GM21619 (cell line): ENCODE data around the gene TEK.

ENCODE experiments used
- ATAC-seq: cut with Tn5 transposase; IDR thresholded peaks from one replicate; pipeline ENCODE4 v1.9.1; 2021; ENCODE audit not compliant: unreplicated experiment

TEK gene

DNA sequence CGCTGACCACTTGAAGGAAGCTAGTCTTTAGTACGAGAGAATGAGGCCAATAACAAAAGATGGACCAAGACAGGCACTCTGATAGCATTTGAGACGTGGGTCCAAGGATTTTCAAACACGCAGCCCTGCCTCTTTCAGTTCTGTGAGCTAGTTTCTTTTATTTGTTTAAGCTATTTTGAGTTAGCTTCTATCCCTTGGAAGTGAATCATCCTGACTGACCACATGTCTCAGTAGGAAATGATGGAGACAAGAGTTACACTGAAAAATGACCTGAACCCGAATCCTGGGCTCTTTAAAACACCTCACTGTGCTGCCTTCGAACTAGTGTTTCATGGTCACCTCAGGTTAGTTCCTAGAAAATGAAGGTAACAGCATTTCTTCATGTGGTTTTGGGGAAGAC lies 9.9 kb downstream of the TEK start:
- ATAC-seq = no peak

DNA sequence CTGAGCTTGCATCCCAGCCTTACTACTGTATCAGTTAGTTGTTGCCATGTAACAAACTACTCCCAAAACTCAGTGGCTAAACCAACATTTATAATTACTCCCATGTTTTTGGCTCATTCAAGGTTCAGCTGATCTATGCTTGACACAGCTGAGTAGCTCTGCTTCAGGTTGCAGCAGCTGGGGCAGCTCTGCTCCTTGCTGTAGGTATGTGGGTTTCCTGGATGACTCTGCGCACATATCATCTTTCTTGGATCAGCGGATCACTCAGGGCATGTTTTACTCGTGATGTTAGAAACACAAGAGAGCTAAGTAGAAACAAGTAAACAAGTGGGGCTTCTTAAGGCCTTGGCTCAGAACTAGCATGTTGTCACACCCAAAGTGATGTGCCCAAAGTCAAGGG lies 15.1 kb downstream of the TEK start:
- ATAC-seq = no peak

DNA sequence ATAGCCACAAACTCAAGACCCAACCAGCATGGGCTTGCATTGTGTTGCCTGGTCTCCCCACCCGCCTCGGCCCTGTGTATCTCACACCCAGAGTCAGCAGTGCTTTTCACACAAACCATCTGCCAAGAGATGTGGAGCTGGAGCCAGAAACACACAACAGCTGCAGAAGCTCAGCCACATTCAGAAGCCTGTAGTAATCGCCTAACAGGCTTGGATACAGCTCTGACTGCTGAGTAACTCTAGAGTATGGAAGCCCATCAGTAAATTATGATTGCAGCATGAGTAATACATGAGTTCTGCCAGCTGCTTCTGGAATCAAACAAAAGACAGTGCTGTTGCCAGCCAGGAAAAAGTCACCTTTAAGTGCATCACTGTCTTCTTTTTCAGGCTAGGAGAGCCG lies 16.0 kb downstream of the TEK start:
- ATAC-seq = no peak

DNA sequence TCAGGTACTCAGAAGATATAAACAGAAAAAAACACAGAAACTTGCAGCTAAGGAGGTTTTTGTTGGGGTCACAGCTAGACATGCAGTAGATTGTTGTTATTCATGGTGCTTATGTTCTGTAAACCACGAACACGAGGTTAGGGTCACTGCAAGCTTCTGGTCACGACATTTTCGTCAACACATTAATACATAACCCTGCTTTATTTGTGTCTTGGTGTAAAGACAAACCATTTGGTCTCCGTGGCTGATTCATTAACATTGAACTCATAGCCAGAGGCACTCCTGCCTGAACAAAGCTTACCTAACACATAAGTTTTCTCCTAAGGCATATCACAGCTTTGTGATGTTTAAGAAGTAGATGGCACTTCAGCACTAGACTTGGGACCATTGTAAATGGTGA lies 16.9 kb downstream of the TEK start:
- no peak for ATAC-seq

DNA sequence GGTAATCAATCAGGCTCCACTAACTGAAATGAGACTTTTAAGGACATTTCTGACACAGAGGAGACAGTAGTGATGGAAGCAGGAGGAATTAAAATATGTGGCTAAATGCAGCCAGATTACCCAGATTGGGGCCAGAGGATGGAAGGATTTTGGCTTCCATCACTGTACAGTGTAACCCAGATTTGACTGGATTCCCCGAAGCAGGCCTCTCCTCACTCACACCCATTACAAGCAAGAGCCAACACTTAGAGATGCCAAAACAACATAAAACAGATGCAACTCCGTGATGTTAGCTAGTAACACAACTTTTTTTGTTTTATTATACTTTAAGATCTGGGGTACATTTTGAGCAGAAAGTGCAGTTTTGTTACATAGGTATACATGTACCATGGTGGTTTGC lies 17.6 kb downstream of the TEK start:
- no peak for ATAC-seq

DNA sequence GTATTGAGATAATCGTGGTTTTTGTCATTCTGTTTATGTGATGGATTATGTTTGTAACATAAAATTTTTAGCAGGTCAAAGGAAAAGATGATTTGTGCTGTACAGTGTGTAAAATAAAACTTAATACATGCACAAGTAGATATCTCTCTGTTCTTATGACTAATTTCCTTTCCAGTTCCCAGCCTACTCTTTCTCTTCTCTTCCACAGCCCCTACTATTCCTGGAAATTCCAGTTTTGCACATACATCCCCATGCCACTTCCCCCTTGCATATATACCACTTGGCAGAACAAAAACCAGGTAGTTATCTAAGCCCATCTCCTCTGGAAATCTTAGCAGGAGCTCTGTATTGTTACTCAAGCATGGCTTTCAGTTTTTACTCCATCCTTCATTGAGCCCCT lies 20.2 kb downstream of the TEK start:
- ATAC-seq = no peak

DNA sequence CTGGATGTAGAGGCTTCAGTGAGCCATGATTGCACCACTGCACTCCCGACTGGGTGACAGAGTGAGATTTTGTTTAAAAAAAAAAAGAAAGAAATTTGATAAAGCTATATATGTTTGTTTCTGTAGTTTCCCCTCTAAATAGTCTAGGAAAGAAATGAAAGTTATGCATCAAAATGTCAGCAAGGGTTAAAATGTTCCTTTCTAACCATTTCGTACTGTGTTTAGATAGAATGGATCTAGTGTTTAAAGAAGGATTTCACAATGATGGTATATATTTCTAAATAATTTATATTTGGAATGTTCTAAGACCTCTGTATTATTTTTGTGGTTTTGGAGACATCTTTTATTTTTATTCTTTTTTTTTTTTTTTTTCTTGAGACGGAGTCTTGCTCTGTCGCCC lies 22.7 kb downstream of the TEK start:
- no peak for ATAC-seq

DNA sequence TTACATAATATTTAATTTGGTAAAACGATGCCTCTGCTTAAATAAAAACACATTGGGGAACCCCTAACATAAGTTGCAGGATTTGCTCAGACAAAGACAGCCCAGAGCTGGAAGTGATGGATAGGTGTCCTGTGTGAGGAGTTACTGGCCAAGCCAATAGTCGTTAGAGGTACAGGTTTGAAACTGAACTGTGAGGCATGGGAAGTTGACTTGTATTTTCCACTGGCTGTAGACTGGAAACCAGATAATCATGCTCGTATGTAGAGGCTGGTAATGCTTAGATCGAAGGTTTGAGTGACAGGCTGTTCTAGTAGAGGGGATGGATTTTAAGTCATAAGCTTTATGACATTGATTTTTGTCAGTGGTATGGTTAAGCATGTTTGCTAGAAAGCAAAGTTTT lies 24.8 kb downstream of the TEK start:
- no peak for ATAC-seq

DNA sequence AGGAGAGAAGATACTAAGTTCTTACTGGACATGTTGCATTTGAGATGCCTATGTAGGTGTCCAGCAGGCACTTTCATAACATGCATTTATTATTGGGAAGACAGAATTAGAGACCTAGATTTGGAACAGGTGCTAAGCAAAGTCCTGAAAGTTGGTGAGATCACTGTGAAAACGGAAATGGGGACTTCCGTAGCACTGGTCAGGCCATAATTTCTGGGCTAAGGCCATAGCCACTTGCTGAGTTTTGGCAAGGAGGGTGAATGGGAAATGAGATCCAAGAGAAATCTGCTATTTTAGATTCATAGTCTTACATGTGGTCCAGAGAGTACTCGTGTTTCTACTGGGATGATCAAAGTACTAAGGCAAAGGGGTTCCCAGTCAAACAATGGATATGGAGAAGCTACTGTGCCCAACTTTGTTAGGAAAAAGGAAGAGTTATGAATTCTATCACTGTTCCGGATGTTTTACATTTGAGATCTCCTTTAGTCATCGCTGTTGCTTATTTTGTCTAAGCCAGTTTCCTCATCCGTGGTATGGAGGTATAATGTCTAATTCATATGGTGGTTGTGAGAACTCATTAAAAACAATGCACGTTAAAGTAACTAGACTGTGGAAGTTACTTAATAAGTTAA lies 33.4 kb downstream of the TEK start:
- no peak for ATAC-seq

DNA sequence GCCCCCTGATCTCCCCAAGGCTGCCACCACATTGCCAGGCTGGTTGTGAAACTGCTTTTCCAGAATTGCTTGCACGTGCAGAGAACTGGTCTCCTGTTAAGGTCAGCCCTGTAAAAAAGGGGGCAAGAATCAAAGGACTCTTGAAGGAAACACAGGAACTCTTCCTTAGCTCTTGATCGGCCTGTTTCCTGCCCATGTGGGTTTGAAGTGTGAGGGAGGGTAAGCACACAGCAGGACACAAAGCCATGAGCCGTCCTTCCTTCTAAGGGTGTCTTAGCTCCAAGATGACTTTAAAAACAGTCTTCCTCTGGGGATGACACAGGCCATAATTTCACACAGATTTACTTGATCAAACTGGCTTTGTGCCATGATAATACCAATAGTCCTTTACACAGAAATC lies 36.1 kb downstream of the TEK start:
- no peak for ATAC-seq

DNA sequence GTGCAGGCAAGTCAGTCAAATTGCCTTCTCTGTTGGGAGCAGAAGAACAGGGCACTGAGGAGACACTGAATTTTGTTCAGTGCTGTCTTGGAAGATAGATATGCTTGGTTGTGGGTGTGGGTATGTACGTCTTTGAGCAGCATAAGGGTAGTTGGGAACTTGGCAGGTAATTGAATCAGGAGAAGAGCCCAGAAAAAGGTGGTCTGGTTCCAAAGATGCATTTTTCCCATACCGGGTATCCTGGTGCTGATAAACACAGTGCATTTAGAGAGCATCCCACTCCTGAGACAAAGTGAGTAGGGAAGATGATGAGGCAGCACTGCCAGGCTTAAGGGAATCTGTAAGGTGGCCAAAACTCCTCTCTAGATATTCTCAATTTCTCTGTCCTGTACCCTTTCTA lies 40.6 kb downstream of the TEK start:
- no peak for ATAC-seq

DNA sequence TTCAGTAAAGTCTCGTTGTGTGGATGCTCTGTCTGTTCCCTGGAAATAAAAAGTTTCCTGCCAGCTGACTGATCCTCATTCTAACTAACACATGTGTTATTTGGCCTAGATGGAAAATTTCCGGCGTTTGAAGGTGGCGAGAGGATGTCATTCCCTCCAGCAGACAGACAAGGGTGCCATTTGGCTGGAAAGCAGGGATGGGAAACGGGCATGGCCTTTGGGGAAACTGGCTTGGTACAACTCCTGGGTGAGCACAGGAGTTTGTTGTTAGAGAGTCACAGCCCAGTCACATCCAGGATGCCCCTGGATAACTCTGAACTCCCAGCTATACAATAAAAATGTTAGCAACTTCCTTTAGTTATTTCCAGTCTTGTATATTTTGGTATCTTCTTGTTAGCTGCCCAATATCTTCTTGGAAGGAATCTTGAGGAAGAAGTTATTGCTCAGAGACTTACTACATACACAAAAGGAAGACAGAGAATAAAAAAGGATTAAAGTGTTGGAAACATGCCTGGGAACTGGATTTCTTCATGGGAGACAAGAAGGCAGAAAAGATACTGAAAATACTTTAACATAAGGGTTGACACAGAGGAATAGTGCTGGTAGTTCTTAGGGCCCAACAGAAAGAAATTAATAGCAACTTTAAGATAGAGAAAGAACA lies 41.9 kb downstream of the TEK start:
- no peak for ATAC-seq

DNA sequence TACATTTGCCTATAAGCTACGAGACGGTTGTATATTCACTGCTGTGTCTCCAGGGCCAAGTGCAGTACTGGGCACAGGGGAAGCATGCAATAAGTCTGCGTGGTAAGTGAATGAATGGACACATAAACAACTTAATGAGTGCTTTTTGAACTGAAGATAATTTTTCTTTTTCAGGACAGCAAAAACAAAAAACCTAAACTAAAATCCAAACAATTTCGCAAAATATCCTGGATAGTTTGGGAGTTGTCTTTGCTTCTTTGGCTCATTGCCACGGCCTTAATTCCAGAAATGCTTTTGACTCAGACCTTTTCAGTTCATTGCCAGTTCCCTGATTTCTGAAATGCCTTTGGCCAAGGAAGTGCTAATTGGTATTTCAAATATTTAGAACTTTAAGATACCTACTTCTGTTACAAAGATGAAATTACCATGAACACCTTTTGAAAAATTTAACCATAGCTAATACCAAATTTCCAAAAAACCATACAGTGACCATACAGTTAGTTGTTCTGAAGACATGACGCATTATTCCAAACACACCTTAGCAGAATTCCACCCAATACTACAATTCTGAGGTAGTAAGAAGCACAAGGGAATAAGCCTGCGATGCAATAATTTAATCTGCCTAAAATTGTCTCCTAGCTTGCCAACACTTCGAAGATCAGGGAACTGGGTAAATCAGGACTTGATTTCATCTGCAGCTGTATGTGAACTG lies 42.8 kb downstream of the TEK start:
- ATAC-seq = no peak

DNA sequence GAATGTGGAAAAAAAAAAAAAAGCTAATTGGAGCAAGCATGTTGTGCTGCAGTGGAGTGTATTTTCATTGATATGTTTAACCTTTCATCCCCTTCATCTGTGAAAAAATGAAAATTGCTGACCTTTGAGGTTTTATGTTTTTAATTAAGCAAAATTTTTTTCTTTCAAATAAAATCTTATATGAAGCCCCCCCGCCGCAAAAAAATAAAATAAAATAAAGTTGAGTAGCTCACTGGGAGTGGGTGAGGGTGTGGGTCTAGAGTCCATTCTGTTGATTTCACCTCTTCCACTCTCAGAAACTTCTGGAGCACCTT lies 43.3 kb downstream of the TEK start:
- ATAC-seq = no peak

DNA sequence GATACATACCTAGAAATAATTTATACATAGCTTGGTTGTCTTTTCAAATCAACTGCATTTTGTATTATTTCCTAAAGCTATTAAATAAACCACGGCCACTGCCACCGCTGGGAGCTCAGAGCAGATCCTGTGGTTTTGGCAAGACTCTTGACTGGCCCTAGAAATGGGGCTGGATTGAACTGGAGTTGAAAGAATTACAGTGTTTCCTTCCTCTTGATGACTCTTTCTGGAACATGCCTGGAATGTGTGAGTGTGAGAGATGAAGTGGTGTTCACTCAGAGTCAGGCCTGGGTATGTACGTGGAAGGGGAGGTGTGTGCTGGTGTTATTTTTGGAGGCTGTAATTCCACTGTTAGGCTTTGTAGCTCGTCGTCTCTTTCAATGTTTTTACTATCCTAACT lies 45.9 kb downstream of the TEK start:
- no peak for ATAC-seq

DNA sequence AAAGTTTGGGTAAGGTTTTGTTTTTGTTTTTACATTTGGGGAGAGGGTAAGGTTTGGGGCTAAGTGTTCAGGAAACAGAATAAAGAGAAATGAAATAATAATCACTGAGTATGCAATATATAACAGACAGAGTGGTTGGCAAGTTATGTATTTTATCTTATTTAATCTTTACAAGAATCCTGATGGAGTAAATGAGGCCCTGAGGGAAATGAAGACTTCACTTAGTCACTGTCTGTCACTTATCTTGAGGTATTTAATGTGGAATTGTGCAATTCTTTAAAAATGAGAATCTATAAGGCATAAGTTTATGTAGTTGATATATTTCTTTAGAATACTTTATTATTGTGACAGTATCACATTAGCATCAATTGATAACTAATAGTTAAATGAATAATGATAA lies 48.1 kb downstream of the TEK start:
- ATAC-seq = no peak

DNA sequence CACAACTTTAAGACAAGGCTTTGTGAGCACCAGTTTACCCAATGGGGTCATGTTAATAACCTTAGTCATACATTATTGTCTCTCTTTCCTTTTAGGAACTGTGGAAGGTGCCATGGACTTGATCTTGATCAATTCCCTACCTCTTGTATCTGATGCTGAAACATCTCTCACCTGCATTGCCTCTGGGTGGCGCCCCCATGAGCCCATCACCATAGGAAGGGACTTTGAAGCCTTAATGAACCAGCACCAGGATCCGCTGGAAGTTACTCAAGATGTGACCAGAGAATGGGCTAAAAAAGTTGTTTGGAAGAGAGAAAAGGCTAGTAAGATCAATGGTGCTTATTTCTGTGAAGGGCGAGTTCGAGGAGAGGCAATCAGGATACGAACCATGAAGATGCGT lies 48.7 kb downstream of the TEK start:
- ATAC-seq = no peak

DNA sequence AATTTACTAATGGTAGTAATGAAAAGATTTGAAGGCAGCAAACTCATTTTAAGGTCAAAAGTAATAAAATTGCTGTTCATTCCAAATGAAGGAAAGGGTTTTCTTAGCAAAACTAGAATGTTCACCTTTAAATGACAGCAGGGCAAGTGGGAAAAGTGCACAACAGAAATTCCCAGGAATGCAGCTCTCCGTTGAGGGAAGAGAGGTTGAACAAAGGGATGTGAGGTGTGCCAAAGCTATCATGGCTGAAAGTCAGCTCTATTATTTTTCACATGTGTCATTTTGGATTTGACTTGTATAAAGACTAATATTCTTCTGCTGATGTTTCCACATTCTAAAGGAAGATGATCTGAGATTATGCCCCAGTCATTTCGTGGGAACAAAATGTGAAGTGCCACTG lies 51.6 kb downstream of the TEK start:
- ATAC-seq = no peak

DNA sequence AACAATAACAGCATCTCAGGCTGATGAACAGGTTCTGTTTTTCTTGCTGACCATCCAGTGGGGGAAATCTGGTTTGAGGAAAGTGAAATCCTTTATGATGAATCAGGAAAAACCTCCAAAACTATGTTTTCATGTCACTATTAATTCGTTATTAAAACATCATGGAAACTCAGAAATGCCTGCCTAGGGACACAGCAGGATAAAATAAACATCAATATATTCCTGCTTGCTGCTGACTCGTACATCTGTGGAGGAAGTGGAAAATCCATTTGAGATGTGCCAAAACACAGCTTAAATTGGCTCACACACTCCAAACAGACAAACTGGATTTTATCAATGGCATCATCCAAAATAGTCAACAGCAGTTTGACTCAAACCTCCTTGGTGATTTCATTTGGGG lies 53.0 kb downstream of the TEK start:
- ATAC-seq = no peak

DNA sequence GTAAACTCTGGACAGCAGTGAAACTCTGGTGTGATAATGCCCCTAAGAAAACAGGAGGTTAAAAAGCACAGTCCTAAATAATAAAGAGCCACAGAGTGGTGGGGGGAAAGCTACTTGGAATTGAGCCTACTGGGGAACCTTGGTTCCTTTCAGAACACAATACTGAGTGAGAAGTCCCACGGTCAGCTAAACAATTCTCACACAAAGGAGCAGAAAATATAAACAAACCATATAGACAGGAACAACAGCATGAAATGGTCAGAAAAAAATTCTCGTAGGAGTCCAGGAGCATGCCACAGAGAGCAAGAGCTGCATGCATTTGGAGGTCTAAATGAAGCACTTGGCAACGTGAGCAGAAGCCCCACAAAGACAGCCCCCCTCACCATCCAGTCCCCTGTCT lies 56.0 kb downstream of the TEK start:
- ATAC-seq = no peak

DNA sequence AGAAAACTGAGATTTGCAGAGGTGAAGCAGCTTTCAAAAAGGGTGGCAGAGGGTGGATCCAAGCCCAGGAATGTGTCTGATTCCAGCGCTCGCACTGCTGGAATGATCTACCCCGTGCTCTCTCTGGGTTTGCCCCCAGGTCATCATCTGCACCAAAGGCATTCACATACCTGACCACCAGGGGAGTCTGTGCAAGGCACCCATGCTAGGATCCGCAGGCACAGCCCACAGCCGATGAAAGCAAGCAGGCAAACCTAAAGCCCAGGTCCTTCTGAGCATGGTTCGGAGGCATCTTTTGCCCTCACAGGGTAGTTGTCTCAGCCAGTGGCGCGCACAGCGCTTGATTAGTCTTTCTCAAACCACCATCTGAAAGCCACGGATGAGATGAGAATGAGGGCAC lies 56.6 kb downstream of the TEK start:
- ATAC-seq = no peak

DNA sequence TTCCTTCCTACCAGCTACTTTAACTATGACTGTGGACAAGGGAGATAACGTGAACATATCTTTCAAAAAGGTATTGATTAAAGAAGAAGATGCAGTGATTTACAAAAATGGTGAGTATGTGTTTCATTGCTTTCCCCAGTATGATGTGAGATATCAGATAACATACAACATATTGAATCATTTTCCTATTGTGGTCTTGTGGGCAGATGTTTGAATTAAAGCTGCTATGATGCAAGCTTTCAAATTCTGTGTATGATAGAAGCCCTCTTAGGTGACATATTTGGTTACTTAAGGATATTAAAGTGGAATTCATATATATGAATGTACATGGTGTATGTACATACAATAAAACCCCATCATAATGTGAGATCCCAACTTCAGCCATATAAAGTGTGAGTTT lies 59.5 kb downstream of the TEK start:
- ATAC-seq = no peak

DNA sequence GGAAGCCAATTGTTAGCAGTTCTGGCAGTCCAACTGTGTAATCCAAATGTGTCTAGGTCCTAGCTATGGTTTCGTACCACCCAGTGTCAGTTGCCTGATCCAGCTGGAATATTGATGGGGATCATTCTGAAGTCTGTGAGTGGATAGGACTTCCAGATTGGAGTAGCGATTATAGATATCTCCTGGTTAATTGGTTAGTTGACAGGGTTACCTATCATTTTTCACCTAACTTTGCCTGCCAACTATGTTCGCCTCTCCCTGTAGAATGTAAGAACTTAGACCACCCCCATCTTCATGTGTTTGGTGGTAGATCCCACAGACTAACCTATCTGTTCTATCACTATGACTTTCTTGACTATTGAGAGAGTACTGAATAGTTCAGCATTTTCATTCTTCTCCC lies 59.9 kb downstream of the TEK start:
- ATAC-seq = no peak
